Measurements from ENCODE around the gene ISCU. TPM values are rescaled to one million over a fixed set of nuclear protein-coding genes. Genes with fewer than 3 reads are reported as not detected.
"Not testable (repeated sequence)": the region's sequence is repeated elsewhere in the genome, so short reads cannot be mapped to it uniquely, and the experiment has no call there.

Gene ISCU
- total and polyA plus RNA-seq, 9 donors, result 77.4 to 106 (median 88.4) TPM

GRCh38 chr12:108542320-108542719 is 20.1 kb upstream of the ISCU start:
- Histone ChIP-seq H3K4me1 (ENCODE audit: control insufficient read depth, insufficient read depth, low read length) (no peaks in the 10 kb centered on the region), H3K27ac (ENCODE audit: low read length) (no peak overlapping the region), H3K4me3 (ENCODE audit: low read length) (no peak overlapping the region), H3K27me3 (ENCODE audit: control insufficient read depth, insufficient read depth, low read length) (no peaks in the 10 kb centered on the region), H3K36me3 (ENCODE audit: control insufficient read depth, insufficient read depth, low read length) (peaks cover 47% of the 10 kb centered on the region), H3K9me3 (replicated peaks; ENCODE audit: control insufficient read depth, low read depth, low read length) (no peaks in the 10 kb centered on the region)
- WGBS (ENCODE audit: insufficient coverage), result 60% methylated on average over 1 of the region's 4 CpGs
- no peak for DNase-seq

- Histone ChIP-seq H3K4me1 (ENCODE audit: control insufficient read depth, insufficient read depth, low read length) (no peaks in the 10 kb centered on the region), H3K27ac (ENCODE audit: low read length) (no peak overlapping the region), H3K9me3 (replicated peaks; ENCODE audit: control insufficient read depth, low read depth, low read length) (no peaks in the 10 kb centered on the region), H3K4me3 (ENCODE audit: low read length) (no peak overlapping the region), H3K27me3 (ENCODE audit: control insufficient read depth, insufficient read depth, low read length) (no peaks in the 10 kb centered on the region), H3K36me3 (ENCODE audit: control insufficient read depth, insufficient read depth, low read length) (peaks cover 41% of the 10 kb centered on the region)
- no peak for DNase-seq
- 94% methylated on average over 3 of the region's 3 CpGs for WGBS (ENCODE audit: insufficient coverage)
Measured at GRCh38 chr12:108543652-108544051, 18.7 kb upstream of the ISCU start.

GRCh38 chr12:108547686-108548085 is 14.7 kb upstream of the ISCU start:
- 81% methylated on average over 9 of the region's 9 CpGs for WGBS (ENCODE audit: insufficient coverage)
- Histone ChIP-seq H3K36me3 (ENCODE audit: control insufficient read depth, insufficient read depth, low read length) (peaks cover 41% of the 10 kb centered on the region), H3K9me3 (replicated peaks; ENCODE audit: control insufficient read depth, low read depth, low read length) (no peaks in the 10 kb centered on the region), H3K27ac (ENCODE audit: low read length) (no peak overlapping the region), H3K27me3 (ENCODE audit: control insufficient read depth, insufficient read depth, low read length) (no peaks in the 10 kb centered on the region), H3K4me3 (ENCODE audit: low read length) (no peak overlapping the region), H3K4me1 (ENCODE audit: control insufficient read depth, insufficient read depth, low read length) (no peaks in the 10 kb centered on the region)
- no peak for DNase-seq

GRCh38 chr12:108548954-108549521 is 13.4 kb upstream of the ISCU start:
- 84% methylated on average over 3 of the region's 7 CpGs for WGBS (ENCODE audit: insufficient coverage)
- Histone ChIP-seq H3K4me3 (ENCODE audit: low read length) (no peak overlapping the region), H3K9me3 (replicated peaks; ENCODE audit: control insufficient read depth, low read depth, low read length) (no peaks in the 10 kb centered on the region), H3K27ac (ENCODE audit: low read length) (no peak overlapping the region), H3K4me1 (ENCODE audit: control insufficient read depth, insufficient read depth, low read length) (no peaks in the 10 kb centered on the region), H3K36me3 (ENCODE audit: control insufficient read depth, insufficient read depth, low read length) (peaks cover 31% of the 10 kb centered on the region), H3K27me3 (ENCODE audit: control insufficient read depth, insufficient read depth, low read length) (no peaks in the 10 kb centered on the region)
- no peak for DNase-seq

- Histone ChIP-seq H3K36me3 (ENCODE audit: control insufficient read depth, insufficient read depth, low read length) (peaks cover 14% of the 10 kb centered on the region), H3K27me3 (ENCODE audit: control insufficient read depth, insufficient read depth, low read length) (no peaks in the 10 kb centered on the region), H3K27ac (ENCODE audit: low read length) (no peak overlapping the region), H3K4me3 (ENCODE audit: low read length) (no peak overlapping the region), H3K4me1 (ENCODE audit: control insufficient read depth, insufficient read depth, low read length) (no peaks in the 10 kb centered on the region), H3K9me3 (replicated peaks; ENCODE audit: control insufficient read depth, low read depth, low read length) (no peaks in the 10 kb centered on the region)
- WGBS (ENCODE audit: insufficient coverage), result no CpG with 5 or more reads among the region's 5 CpGs
- DNase-seq, result no peak
Measured at GRCh38 chr12:108551535-108551934, 10.9 kb upstream of the ISCU start.

- DNase-seq, result no peak
- no peak overlapping the region for H3K4me3 ChIP-seq (ENCODE audit: low read length)
- no peaks in the 10 kb centered on the region for H3K4me1 ChIP-seq (ENCODE audit: control insufficient read depth, insufficient read depth, low read length)
- no peak overlapping the region for H3K27ac ChIP-seq (ENCODE audit: low read length)
- H3K9me3 ChIP-seq (replicated peaks; ENCODE audit: control insufficient read depth, low read depth, low read length), result no peaks in the 10 kb centered on the region
- peaks cover 11% of the 10 kb centered on the region for H3K36me3 ChIP-seq (ENCODE audit: control insufficient read depth, insufficient read depth, low read length)
- WGBS (ENCODE audit: insufficient coverage), result 81% methylated on average over 3 of the region's 5 CpGs
- H3K27me3 ChIP-seq (ENCODE audit: control insufficient read depth, insufficient read depth, low read length), result no peaks in the 10 kb centered on the region
Measured at GRCh38 chr12:108553799-108554198, 8.6 kb upstream of the ISCU start.

GRCh38 chr12:108555383-108555782 is 7.0 kb upstream of the ISCU start:
- not testable (repeated sequence) for H3K4me1 ChIP-seq (ENCODE audit: control insufficient read depth, insufficient read depth, low read length); H3K4me3 ChIP-seq (ENCODE audit: low read length); DNase-seq; H3K27me3 ChIP-seq (ENCODE audit: control insufficient read depth, insufficient read depth, low read length); H3K9me3 ChIP-seq (replicated peaks; ENCODE audit: control insufficient read depth, low read depth, low read length); H3K27ac ChIP-seq (ENCODE audit: low read length); H3K36me3 ChIP-seq (ENCODE audit: control insufficient read depth, insufficient read depth, low read length)
- 95% methylated on average over 6 of the region's 9 CpGs for WGBS (ENCODE audit: insufficient coverage)

- H3K4me1 ChIP-seq (ENCODE audit: control insufficient read depth, insufficient read depth, low read length), result peaks cover 23% of the 10 kb centered on the region
- no peak overlapping the region for H3K27ac ChIP-seq (ENCODE audit: low read length)
- no peak for DNase-seq
- H3K27me3 ChIP-seq (ENCODE audit: control insufficient read depth, insufficient read depth, low read length), result no peaks in the 10 kb centered on the region
- H3K4me3 ChIP-seq (ENCODE audit: low read length), result no peak overlapping the region
- WGBS (ENCODE audit: insufficient coverage), result 91% methylated on average over 5 of the region's 14 CpGs
- no peaks in the 10 kb centered on the region for H3K9me3 ChIP-seq (replicated peaks; ENCODE audit: control insufficient read depth, low read depth, low read length)
- H3K36me3 ChIP-seq (ENCODE audit: control insufficient read depth, insufficient read depth, low read length), result peaks cover 10% of the 10 kb centered on the region
Measured at GRCh38 chr12:108559007-108559655, 3.3 kb upstream of the ISCU start.

GRCh38 chr12:108559748-108560147 is 2.6 kb upstream of the ISCU start:
- Histone ChIP-seq H3K36me3 (ENCODE audit: control insufficient read depth, insufficient read depth, low read length) (peaks cover 16% of the 10 kb centered on the region), H3K27ac (ENCODE audit: low read length) (no peak overlapping the region), H3K27me3 (ENCODE audit: control insufficient read depth, insufficient read depth, low read length) (no peaks in the 10 kb centered on the region), H3K4me1 (ENCODE audit: control insufficient read depth, insufficient read depth, low read length) (peaks cover 23% of the 10 kb centered on the region), H3K4me3 (ENCODE audit: low read length) (peak overlapping the region; percentile 95), H3K9me3 (replicated peaks; ENCODE audit: control insufficient read depth, low read depth, low read length) (no peaks in the 10 kb centered on the region)
- DNase-seq, result no peak
- WGBS (ENCODE audit: insufficient coverage), result 53% methylated on average over 2 of the region's 3 CpGs

GRCh38 chr12:108560321-108560721 is 2.1 kb upstream of the ISCU start:
- Histone ChIP-seq H3K36me3 (ENCODE audit: control insufficient read depth, insufficient read depth, low read length) (peaks cover 22% of the 10 kb centered on the region), H3K9me3 (replicated peaks; ENCODE audit: control insufficient read depth, low read depth, low read length) (no peaks in the 10 kb centered on the region), H3K4me1 (ENCODE audit: control insufficient read depth, insufficient read depth, low read length) (peaks cover 23% of the 10 kb centered on the region), H3K27ac (ENCODE audit: low read length) (peak overlapping the region; percentile 91), H3K27me3 (ENCODE audit: control insufficient read depth, insufficient read depth, low read length) (no peaks in the 10 kb centered on the region), H3K4me3 (ENCODE audit: low read length) (peak overlapping the region; percentile 95)
- DNase-seq, result no peak
- WGBS (ENCODE audit: insufficient coverage), result 0% methylated on average over 5 of the region's 12 CpGs

All from muscle of leg (tissue), 11 donors.